Measurements from ENCODE around the gene MTMR1. TPM values are rescaled to one million over a fixed set of nuclear protein-coding genes. Genes with fewer than 3 reads are reported as not detected.
A peak's percentile ranks its signal among the peaks of the same experiment; 100 is the strongest.

MTMR1 gene
- polyA plus RNA-seq (2012; ENCODE audit: insufficient read length, low read depth): 6.3 TPM

- no peak for TF ChIP-seq REST (IDR thresholded peaks at IDR 0.05; ENCODE audit: insufficient read depth in 1 of 2, low read depth in 2 of 2, low read length in 2 of 2)
- TF ChIP-seq POLR2AphosphoS5 (IDR thresholded peaks at IDR 0.05; ENCODE audit: low read depth, low read length): peak; percentile 40; the same call in 1 of the 2 replicates
- TF ChIP-seq FOXP2 (optimal IDR thresholded peaks at IDR 0.05; ENCODE audit: borderline replicate concordance, extremely low read depth, extremely low read length, insufficient read depth): no peak
- TF ChIP-seq TAF1 (IDR thresholded peaks at IDR 0.05; ENCODE audit: borderline replicate concordance, insufficient read depth, low read length): 0 out of 2 replicates have a peak, but pooled peaks have one; percentile 51
- TF ChIP-seq SIN3A (IDR thresholded peaks at IDR 0.05; ENCODE audit: borderline replicate concordance, insufficient read depth, low read length): no peak
These were observed at the start of gene MTMR1 for GRCh38 chrX:150692831-150693724. Gene MTMR1, plus strand, starts transcription at chrX:150693396. Its CDS starts 135 bp downstream, at chrX:150693531.

- no peak for TF ChIP-seq TAF1 (IDR thresholded peaks at IDR 0.05; ENCODE audit: borderline replicate concordance, insufficient read depth, low read length)
- TF ChIP-seq FOXP2 (optimal IDR thresholded peaks at IDR 0.05; ENCODE audit: borderline replicate concordance, extremely low read depth, extremely low read length, insufficient read depth): no peak
- no peak for TF ChIP-seq SIN3A (IDR thresholded peaks at IDR 0.05; ENCODE audit: borderline replicate concordance, insufficient read depth, low read length)
- TF ChIP-seq POLR2AphosphoS5 (IDR thresholded peaks at IDR 0.05; ENCODE audit: low read depth, low read length): no peak
- no peak for TF ChIP-seq REST (IDR thresholded peaks at IDR 0.05; ENCODE audit: insufficient read depth in 1 of 2, low read depth in 2 of 2, low read length in 2 of 2)
These were observed 49.2 kb upstream of the MTMR1 start for GRCh38 chrX:150643958-150644357.

- TF ChIP-seq FOXP2 (optimal IDR thresholded peaks at IDR 0.05; ENCODE audit: borderline replicate concordance, extremely low read depth, extremely low read length, insufficient read depth) (no peak), TAF1 (IDR thresholded peaks at IDR 0.05; ENCODE audit: borderline replicate concordance, insufficient read depth, low read length) (no peak), POLR2AphosphoS5 (IDR thresholded peaks at IDR 0.05; ENCODE audit: low read depth, low read length) (no peak), REST (IDR thresholded peaks at IDR 0.05; ENCODE audit: insufficient read depth in 1 of 2, low read depth in 2 of 2, low read length in 2 of 2) (no peak), SIN3A (IDR thresholded peaks at IDR 0.05; ENCODE audit: borderline replicate concordance, insufficient read depth, low read length) (no peak)
These were observed 48.8 kb upstream of the MTMR1 start for GRCh38 chrX:150644422-150644821.

- TF ChIP-seq TAF1 (IDR thresholded peaks at IDR 0.05; ENCODE audit: borderline replicate concordance, insufficient read depth, low read length) (no peak), SIN3A (IDR thresholded peaks at IDR 0.05; ENCODE audit: borderline replicate concordance, insufficient read depth, low read length) (no peak), FOXP2 (optimal IDR thresholded peaks at IDR 0.05; ENCODE audit: borderline replicate concordance, extremely low read depth, extremely low read length, insufficient read depth) (no peak), REST (IDR thresholded peaks at IDR 0.05; ENCODE audit: insufficient read depth in 1 of 2, low read depth in 2 of 2, low read length in 2 of 2) (no peak), POLR2AphosphoS5 (IDR thresholded peaks at IDR 0.05; ENCODE audit: low read depth, low read length) (no peak)
These were observed 45.9 kb upstream of the MTMR1 start for GRCh38 chrX:150647331-150647730.
